Neural progenitor cell (in vitro differentiated cells): Measurements from ENCODE around the gene ACAN.

Source experiments
- CTCF ChIP-seq: fragments of 200-600 bp; sonication (generic); IDR thresholded peaks from 2 replicates; pipeline ENCODE4 v1.5.1; 2017; ENCODE audit warnings: antibody characterized with exemption, mild to moderate bottlenecking
- EZH2 ChIP-seq: fragments of 200-600 bp; sonication (generic); IDR thresholded peaks from 2 replicates; pipeline ENCODE4 v1.6.1; 2017; ENCODE audit warnings: antibody characterized with exemption, mild to moderate bottlenecking, moderate library complexity
- EZH2phosphoT487 ChIP-seq: fragments of 200-600 bp; sonication (generic); IDR thresholded peaks from 2 replicates; pipeline ENCODE4 v1.6.1; 2017; ENCODE audit warnings: antibody characterized with exemption

DNA sequence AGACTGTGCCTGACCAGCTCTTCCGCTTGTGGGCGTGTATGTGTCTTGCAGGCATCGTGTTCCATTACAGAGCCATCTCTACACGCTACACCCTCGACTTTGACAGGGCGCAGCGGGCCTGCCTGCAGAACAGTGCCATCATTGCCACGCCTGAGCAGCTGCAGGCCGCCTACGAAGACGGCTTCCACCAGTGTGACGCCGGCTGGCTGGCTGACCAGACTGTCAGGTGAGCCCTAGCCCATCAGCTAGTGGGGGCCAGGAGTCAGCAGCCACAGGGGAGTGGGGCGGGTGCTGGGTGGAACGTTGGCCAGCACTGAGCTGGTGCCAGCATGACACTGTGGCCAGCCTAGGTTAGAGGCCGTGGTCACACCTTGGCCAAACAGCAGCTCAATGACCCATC lies 36.7 kb downstream of the ACAN start:
- TF ChIP-seq CTCF (no peak), EZH2 (no peak), EZH2phosphoT487 (no peak)
